ENCODE data around the gene ATP2B3. TPM values are rescaled to one million over a fixed set of nuclear protein-coding genes. Genes with fewer than 3 reads are reported as not detected.
"Not testable (repeated sequence)": the region's sequence is repeated elsewhere in the genome, so short reads cannot be mapped to it uniquely, and the experiment has no call there.

The ATP2B3 gene
- total RNA-seq, 2 donors from 2014 or later: not detected

DNA sequence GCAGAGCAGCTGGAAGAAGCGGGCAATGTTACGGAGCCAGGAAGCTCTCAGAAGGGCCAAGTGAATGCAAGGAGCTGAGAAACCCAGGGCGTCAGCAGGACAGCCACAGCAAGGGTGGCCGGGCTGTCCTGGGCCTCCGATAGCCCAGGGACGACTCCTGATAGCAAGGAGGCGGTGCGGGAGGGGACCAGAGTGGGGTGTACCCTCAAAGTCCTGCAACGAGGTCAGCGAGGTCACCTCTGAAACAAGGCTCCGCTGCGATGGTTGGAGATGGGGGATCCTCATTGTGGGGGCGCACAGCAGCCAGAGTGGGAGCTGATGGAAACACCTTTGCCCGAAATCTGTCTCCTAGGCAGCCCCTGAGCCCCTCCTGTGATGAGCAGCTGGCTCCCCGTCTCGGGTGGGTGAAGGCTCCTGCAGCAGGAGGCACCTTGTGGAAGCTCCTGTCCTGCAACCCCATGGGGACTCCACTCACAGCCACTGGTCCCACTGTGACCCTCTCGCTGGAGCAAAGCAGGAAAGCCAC lies 85.8 kb downstream of the ATP2B3 start:
- H3K27me3 Mint-ChIP-seq: no peaks in the 10 kb centered on the region
- H3K9me3 Mint-ChIP-seq: no peaks in the 10 kb centered on the region
- no peak for ATAC-seq (replicated peaks)
- no peaks in the 10 kb centered on the region for H3K36me3 Mint-ChIP-seq (ENCODE audit: low read depth)
- no peak overlapping the region for H3K4me3 Mint-ChIP-seq
- H3K27ac Mint-ChIP-seq: no peak overlapping the region
- H3K4me1 Mint-ChIP-seq: peaks cover 5% of the 10 kb centered on the region

GRCh38 chrX:153604666-153605380 lies 87.4 kb downstream of the ATP2B3 start:
- not testable (repeated sequence) for H3K4me1 Mint-ChIP-seq; H3K27me3 Mint-ChIP-seq; H3K4me3 Mint-ChIP-seq; H3K27ac Mint-ChIP-seq; H3K9me3 Mint-ChIP-seq; ATAC-seq (replicated peaks); H3K36me3 Mint-ChIP-seq (ENCODE audit: low read depth)

- Mint-ChIP-seq H3K4me3 (no peak overlapping the region), H3K4me1 (peaks cover 5% of the 10 kb centered on the region), H3K36me3 (ENCODE audit: low read depth) (no peaks in the 10 kb centered on the region), H3K9me3 (no peaks in the 10 kb centered on the region), H3K27me3 (no peaks in the 10 kb centered on the region), H3K27ac (no peak overlapping the region)
- ATAC-seq (replicated peaks): no peak
Measured at GRCh38 chrX:153606503-153606902, 89.1 kb downstream of the ATP2B3 start.

GRCh38 chrX:153608376-153608775 lies 90.9 kb downstream of the ATP2B3 start:
- Mint-ChIP-seq H3K4me1 (no peaks in the 10 kb centered on the region), H3K36me3 (ENCODE audit: low read depth) (no peaks in the 10 kb centered on the region), H3K27ac (no peak overlapping the region), H3K4me3 (no peak overlapping the region), H3K9me3 (no peaks in the 10 kb centered on the region), H3K27me3 (no peaks in the 10 kb centered on the region)
- ATAC-seq (replicated peaks): no peak

GRCh38 chrX:153608806-153609205 lies 91.4 kb downstream of the ATP2B3 start:
- Mint-ChIP-seq H3K27me3 (no peaks in the 10 kb centered on the region), H3K9me3 (no peaks in the 10 kb centered on the region), H3K4me3 (no peak overlapping the region), H3K4me1 (no peaks in the 10 kb centered on the region), H3K27ac (no peak overlapping the region), H3K36me3 (ENCODE audit: low read depth) (no peaks in the 10 kb centered on the region)
- ATAC-seq (replicated peaks): no peak

DNA sequence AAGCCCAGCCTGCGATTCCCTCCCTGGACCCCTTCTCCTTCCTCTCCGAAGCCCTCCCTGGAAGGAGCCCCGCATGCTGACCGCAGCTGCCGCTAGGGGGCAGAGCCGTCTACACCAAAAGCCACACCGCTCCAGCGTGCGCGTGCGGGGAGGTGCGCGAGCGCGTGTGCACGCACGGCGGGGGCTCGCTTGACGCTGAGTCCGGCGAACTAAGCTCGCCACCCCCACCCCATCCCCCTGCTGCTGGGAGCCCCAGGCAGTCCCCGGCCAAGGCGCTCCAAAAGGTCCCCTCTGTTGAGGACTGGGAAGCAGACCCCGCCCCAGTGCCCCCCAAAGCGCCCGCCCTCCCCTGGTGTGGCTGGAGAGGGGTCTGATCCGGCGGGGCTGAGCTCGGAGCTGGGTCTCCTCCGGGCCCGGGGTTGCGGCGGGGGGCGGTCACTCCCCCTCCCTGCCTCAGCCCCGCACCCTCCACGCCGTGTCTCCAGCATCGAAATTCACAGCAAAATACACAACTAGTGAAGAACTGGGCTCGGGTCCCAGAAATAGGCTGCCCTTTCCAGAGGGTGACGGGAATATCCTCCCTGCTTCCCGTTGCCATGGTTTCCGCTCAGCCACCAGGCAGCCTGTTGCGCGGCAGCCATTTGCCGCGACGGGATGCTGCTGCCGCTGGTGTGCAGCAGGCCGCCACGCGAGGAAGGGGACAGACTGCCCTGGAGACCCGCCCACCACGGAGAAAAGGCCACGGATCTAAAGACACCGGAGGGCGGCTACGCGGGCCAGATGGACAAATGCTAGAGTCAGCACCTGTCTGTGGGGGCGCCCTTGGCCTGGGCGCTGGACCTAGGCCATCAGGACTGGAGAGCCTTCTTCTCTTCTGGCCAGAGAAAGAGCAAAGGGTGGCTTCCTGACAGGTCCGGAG lies 92.7 kb downstream of the ATP2B3 start:
- Mint-ChIP-seq H3K27ac (no peak overlapping the region), H3K4me1 (peaks cover 6% of the 10 kb centered on the region), H3K4me3 (peak overlapping the region; percentile 70), H3K36me3 (ENCODE audit: low read depth) (no peaks in the 10 kb centered on the region), H3K27me3 (no peaks in the 10 kb centered on the region), H3K9me3 (no peaks in the 10 kb centered on the region)
- peak; percentile 94 for ATAC-seq (replicated peaks)

DNA sequence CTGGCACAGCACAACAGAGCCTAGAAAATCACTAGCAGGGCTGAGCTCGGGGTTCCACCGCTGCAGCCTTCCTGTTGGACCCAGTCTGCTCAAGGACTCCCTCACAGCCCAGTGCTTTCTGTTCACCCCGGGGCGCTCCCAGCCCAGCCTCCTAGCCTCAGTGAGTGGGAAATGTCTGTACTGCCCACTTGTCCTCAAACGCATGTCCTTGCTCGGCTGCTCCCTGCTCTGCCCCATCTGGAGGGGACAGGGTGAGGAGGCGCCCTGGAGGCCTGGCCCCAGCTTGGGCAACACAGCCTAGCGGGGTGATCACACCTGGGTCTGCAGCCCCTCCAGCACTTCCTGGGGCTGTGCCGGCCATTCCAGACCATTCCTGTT lies 93.4 kb downstream of the ATP2B3 start:
- peaks cover 6% of the 10 kb centered on the region for H3K4me1 Mint-ChIP-seq

GRCh38 chrX:153611298-153612095 lies 94.1 kb downstream of the ATP2B3 start:
- H3K27me3 Mint-ChIP-seq: no peaks in the 10 kb centered on the region
- no peaks in the 10 kb centered on the region for H3K36me3 Mint-ChIP-seq (ENCODE audit: low read depth)
- H3K4me3 Mint-ChIP-seq: no peak overlapping the region
- no peak overlapping the region for H3K27ac Mint-ChIP-seq
- ATAC-seq (replicated peaks): no peak
- H3K4me1 Mint-ChIP-seq: peaks cover 6% of the 10 kb centered on the region
- no peaks in the 10 kb centered on the region for H3K9me3 Mint-ChIP-seq

More for the DNA sequence above, 93.4 kb downstream of the ATP2B3 start:
- H3K36me3 Mint-ChIP-seq (ENCODE audit: low read depth): no peaks in the 10 kb centered on the region
- H3K27ac Mint-ChIP-seq: no peak overlapping the region
- H3K27me3 Mint-ChIP-seq: no peaks in the 10 kb centered on the region
- no peak for ATAC-seq (replicated peaks)
- peak overlapping the region; percentile 70 for H3K4me3 Mint-ChIP-seq
- no peaks in the 10 kb centered on the region for H3K9me3 Mint-ChIP-seq

DNA sequence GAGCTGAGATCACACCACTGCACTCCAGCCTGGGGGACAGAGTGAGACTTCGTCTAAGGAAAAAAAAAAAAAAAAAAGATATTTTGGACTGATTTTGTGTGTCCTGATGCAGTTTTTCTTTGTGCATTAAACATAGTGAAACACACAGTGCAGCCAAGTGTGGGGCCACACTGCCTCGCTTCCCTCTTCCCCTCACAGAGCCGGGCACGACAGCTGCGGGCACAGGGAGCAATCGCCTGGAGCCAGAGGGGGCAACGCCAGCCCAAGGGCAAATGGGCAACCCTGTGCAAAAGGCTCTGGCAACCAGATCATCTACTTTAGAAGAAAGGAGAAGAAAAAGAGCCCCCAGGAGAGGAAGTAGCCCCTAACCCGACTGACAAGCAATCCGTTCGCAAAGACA lies 95.0 kb downstream of the ATP2B3 start:
- Mint-ChIP-seq H3K4me1 (peaks cover 6% of the 10 kb centered on the region), H3K9me3 (no peaks in the 10 kb centered on the region), H3K27me3 (no peaks in the 10 kb centered on the region), H3K4me3 (no peak overlapping the region), H3K27ac (no peak overlapping the region), H3K36me3 (ENCODE audit: low read depth) (no peaks in the 10 kb centered on the region)
- no peak for ATAC-seq (replicated peaks)

DNA sequence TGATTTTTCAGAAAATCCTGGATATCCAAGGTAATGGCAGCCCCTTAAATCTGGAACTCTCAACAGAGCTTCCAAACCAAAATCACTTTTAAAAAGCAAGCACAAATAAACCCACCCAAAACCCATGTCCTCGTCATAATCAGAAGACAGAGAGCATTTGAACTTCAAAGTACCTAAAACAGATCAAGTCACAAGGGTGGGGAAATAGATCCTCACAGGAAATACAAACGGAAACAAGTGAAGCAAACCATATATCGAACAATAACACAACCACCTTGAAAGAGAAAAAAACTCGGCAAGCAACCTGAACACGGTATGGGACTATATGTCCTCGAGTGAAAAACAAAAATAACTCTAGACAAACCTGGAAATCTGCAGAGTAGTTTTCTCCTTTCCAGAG lies 97.4 kb downstream of the ATP2B3 start:
- Mint-ChIP-seq H3K27ac (no peak overlapping the region), H3K36me3 (ENCODE audit: low read depth) (no peaks in the 10 kb centered on the region), H3K9me3 (no peaks in the 10 kb centered on the region), H3K4me1 (peaks cover 6% of the 10 kb centered on the region), H3K4me3 (peak overlapping the region; percentile 41), H3K27me3 (no peaks in the 10 kb centered on the region)
- no peak for ATAC-seq (replicated peaks)

GRCh38 chrX:153620576-153620975 lies 103.1 kb downstream of the ATP2B3 start:
- no peak overlapping the region for H3K27ac Mint-ChIP-seq
- H3K36me3 Mint-ChIP-seq (ENCODE audit: low read depth): no peaks in the 10 kb centered on the region
- no peak overlapping the region for H3K4me3 Mint-ChIP-seq
- H3K4me1 Mint-ChIP-seq: no peaks in the 10 kb centered on the region
- no peaks in the 10 kb centered on the region for H3K9me3 Mint-ChIP-seq
- no peaks in the 10 kb centered on the region for H3K27me3 Mint-ChIP-seq
- ATAC-seq (replicated peaks): no peak

DNA sequence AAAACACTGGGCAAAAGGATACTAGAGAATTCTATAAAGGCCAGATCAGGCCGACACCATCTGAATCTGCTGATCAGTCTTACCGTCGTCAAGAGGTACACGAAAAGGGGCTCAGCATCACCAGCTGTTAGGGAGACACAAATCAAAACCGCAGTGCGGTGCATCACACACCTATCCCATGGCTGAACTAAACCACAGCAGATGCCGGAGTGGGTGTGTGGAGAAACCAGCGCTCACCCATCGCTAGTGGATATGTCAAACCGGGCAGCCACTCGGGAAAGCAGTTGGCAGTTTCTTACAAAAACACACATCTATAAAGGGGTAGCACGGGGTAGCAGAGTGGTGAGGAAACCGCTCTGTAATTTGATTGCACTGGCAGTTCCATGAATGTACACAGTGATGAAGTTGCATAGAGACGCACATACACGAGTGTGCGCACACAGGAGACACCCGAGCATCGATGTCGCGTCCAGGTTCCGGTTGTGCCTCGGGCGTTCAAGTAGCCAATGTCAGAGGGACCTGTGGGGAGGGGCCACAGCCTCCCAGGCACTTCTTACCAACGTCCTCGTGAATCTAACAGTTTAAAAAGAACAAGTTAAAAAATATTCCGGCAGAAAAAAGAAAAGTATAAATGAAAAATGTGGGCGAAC lies 104.6 kb downstream of the ATP2B3 start:
- Mint-ChIP-seq H3K9me3 (no peaks in the 10 kb centered on the region), H3K27me3 (no peaks in the 10 kb centered on the region), H3K4me1 (no peaks in the 10 kb centered on the region), H3K36me3 (ENCODE audit: low read depth) (no peaks in the 10 kb centered on the region), H3K4me3 (no peak overlapping the region), H3K27ac (no peak overlapping the region)
- ATAC-seq (replicated peaks): no peak

- Mint-ChIP-seq H3K4me3 (no peak overlapping the region), H3K27me3 (no peaks in the 10 kb centered on the region), H3K36me3 (ENCODE audit: low read depth) (no peaks in the 10 kb centered on the region), H3K9me3 (no peaks in the 10 kb centered on the region), H3K27ac (no peak overlapping the region), H3K4me1 (no peaks in the 10 kb centered on the region)
- no peak for ATAC-seq (replicated peaks)
Measured at GRCh38 chrX:153622661-153623309, 105.3 kb downstream of the ATP2B3 start.
